Mammary epithelial cell (primary cell): ENCODE data around the gene ABHD1.

Experiments used
- EZH2 ChIP-seq: IDR thresholded peaks from 2 replicates; pipeline ENCODE4 v1.6.1; 2012; ENCODE audit warnings: low read length, inconsistent platforms, borderline replicate concordance
- TF ChIP-seq, protein P1 (sequence below), 2 donors: IDR thresholded peaks in 1 of 2; conservative IDR thresholded peaks in 1 of 2; 2 replicates each; pipeline ENCODE4 v1.5.1; 2011 to 2012; ENCODE audit warnings: inconsistent platforms in 2 of 2, low read length in 2 of 2, mild to moderate bottlenecking in 2 of 2, control low read depth in 1 of 2, low read depth in 1 of 2; ENCODE audit not compliant: insufficient read depth in 1 of 2; ENCODE audit errors: extremely low read depth in 1 of 2

DNA sequence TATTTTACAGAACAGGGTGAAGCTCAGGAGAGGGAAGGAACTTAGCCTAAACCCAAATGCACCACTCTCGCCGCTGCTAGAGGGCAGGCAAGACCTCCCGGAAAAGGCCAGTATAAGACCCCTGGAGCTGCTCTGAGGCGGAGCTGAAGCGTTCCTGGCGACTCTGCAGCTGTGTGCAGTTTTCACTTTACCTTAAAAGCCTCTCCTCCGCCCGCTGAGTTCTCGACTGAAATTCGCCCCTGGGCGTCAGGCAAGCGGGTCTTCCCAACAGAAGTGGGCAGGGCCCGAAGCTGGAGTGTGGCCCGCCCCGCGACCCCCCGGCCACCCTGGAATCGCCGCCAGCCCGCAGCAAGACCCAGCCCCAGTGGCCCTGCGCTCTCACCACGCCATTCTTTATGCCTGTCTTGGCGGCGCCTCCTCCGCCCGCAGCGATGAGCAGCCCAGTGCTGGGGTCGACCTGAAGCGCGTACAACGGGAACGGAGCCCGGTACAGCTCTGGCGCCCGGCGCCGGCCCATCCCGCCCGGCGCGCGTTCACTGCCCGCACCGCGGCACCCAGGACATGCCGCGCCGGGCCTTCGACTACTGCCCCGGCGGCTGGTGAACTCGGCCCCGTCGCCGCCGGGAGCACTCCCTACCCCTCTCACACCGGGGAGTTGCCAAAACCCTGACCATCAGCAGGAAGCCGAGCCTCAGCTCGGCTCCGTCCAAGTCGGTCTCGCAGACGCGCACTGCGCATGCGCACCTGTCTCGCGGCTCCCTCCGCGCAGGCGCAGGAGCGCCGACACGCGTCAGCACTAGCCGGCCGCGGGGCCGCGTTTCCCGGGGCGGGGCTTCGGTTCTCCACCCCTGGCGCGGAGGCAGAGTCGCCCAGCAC lies 10.5 kb downstream of the ABHD1 start, which contains the start of gene PREB:
- TF ChIP-seq, protein P1, sequence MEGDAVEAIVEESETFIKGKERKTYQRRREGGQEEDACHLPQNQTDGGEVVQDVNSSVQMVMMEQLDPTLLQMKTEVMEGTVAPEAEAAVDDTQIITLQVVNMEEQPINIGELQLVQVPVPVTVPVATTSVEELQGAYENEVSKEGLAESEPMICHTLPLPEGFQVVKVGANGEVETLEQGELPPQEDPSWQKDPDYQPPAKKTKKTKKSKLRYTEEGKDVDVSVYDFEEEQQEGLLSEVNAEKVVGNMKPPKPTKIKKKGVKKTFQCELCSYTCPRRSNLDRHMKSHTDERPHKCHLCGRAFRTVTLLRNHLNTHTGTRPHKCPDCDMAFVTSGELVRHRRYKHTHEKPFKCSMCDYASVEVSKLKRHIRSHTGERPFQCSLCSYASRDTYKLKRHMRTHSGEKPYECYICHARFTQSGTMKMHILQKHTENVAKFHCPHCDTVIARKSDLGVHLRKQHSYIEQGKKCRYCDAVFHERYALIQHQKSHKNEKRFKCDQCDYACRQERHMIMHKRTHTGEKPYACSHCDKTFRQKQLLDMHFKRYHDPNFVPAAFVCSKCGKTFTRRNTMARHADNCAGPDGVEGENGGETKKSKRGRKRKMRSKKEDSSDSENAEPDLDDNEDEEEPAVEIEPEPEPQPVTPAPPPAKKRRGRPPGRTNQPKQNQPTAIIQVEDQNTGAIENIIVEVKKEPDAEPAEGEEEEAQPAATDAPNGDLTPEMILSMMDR (conservative IDR thresholded peaks at IDR 0.05 in 1 of 2, IDR thresholded peaks at IDR 0.05 in 1 of 2; ENCODE audit: extremely low read depth in 1 of 2, insufficient read depth in 1 of 2, low read depth in 1 of 2, low read length in 2 of 2): peak in 1 of 2 donors; percentile 19
- TF ChIP-seq EZH2: no peak
